Naive thymus-derived CD4-positive, alpha-beta T cell (primary cell): ENCODE measurements around the gene ADGRL3. TPM values are rescaled to one million over a fixed set of nuclear protein-coding genes. Genes with fewer than 3 reads are reported as not detected.

Experiments
- ATAC-seq: fragments of 150-1000 bp; cut with Tn5 transposase; 2 replicates; pipeline ENCODE4 v1.10.0; 2021; ENCODE audit warnings: mild to moderate bottlenecking, moderate library complexity
- CTCF ChIA-PET: fragments of 350-600 bp; sonication (Branson Sonifier 250); formaldehyde crosslinking; loops from one replicate; lab custom pipeline; 2021; ENCODE audit warnings: antibody characterized with exemption; lab: Charles Lee
- POLR2A ChIA-PET: fragments of 350-600 bp; sonication (Branson Sonifier 250); formaldehyde crosslinking; loops from one replicate; lab custom pipeline; 2021; ENCODE audit warnings: antibody characterized with exemption, inconsistent platforms; lab: Charles Lee
- DNase-seq, 9 donors: peaks; one replicate each; pipeline versions ENCODE4 v3.0.0 to v3.0.0-alpha.2; 2020 to 2022; ENCODE audit warnings: mixed read lengths in 1 of 9
- H3K27ac ChIP-seq: one replicate; pipeline ENCODE4 v1.7.0; 2013; ENCODE audit warnings: mild to moderate bottlenecking, low read depth, low read length, moderate library complexity
- H3K27me3 ChIP-seq, 2 donors: one replicate each; pipeline ENCODE4 v1.7.0; 2013; ENCODE audit warnings: low read length in 2 of 2, mild to moderate bottlenecking in 2 of 2, moderate library complexity in 2 of 2; ENCODE audit not compliant: control insufficient read depth in 2 of 2, insufficient read depth in 2 of 2
- H3K36me3 ChIP-seq, 3 experiments: 1 replicate in 2 of 3; 2 replicates in 1 of 3; pipeline ENCODE4 v1.7.0; 2013; ENCODE audit warnings: low read length in 3 of 3, mild to moderate bottlenecking in 3 of 3, moderate library complexity in 1 of 3; ENCODE audit not compliant: insufficient read depth in 3 of 3, control insufficient read depth in 2 of 3
- H3K4me1 ChIP-seq, 2 donors: one replicate each; pipeline ENCODE4 v1.7.0; 2013; ENCODE audit warnings: low read length in 2 of 2, mild to moderate bottlenecking in 2 of 2, moderate library complexity in 1 of 2; ENCODE audit not compliant: control insufficient read depth in 2 of 2, insufficient read depth in 2 of 2
- H3K4me3 ChIP-seq: 2 replicates; pipeline ENCODE4 v1.7.0; 2013; ENCODE audit warnings: mild to moderate bottlenecking, low read length
- H3K9me3 ChIP-seq, 3 experiments: 1 replicate in 2 of 3; 2 replicates in 1 of 3; pipeline ENCODE4 v1.7.0; 2013; ENCODE audit warnings: low read length in 3 of 3; ENCODE audit not compliant: control insufficient read depth in 2 of 3
- H3K27ac Mint-ChIP-seq, 9 donors: one replicate each; pipeline ENCODE4 v1.8.0; 2020 to 2022; ENCODE audit warnings: mixed read lengths in 9 of 9, mild to moderate bottlenecking in 8 of 9, moderate library complexity in 5 of 9, inconsistent platforms in 2 of 9
- H3K27me3 Mint-ChIP-seq, 5 donors: one replicate each; pipeline ENCODE4 v1.8.0; 2021 to 2022; ENCODE audit warnings: mixed read lengths in 5 of 5, mild to moderate bottlenecking in 1 of 5
- H3K36me3 Mint-ChIP-seq, 5 donors: one replicate each; pipeline ENCODE4 v1.8.0; 2020 to 2022; ENCODE audit warnings: mixed read lengths in 5 of 5, mild to moderate bottlenecking in 3 of 5, inconsistent platforms in 1 of 5
- H3K4me1 Mint-ChIP-seq, 7 donors: one replicate each; pipeline ENCODE4 v1.8.0; 2020 to 2022; ENCODE audit warnings: mixed read lengths in 7 of 7, mild to moderate bottlenecking in 3 of 7, inconsistent platforms in 1 of 7
- H3K4me3 Mint-ChIP-seq, 10 donors: one replicate each; pipeline ENCODE4 v1.8.0; 2020 to 2022; ENCODE audit warnings: mild to moderate bottlenecking in 10 of 10, mixed read lengths in 10 of 10, moderate library complexity in 6 of 10, inconsistent platforms in 2 of 10
- H3K9me3 Mint-ChIP-seq, 11 donors: one replicate each; pipeline ENCODE4 v1.8.0; 2020 to 2022; ENCODE audit warnings: mixed read lengths in 11 of 11, mild to moderate bottlenecking in 4 of 11, inconsistent platforms in 1 of 11, moderate library complexity in 1 of 11
- intact Hi-C, 2 donors: fragments of 100-400 bp; cut with micrococcal nuclease; formaldehyde crosslinking; loops; one replicate each; pipeline ENCODE4 v1.15.1; 2023
- polyA plus RNA-seq, 2 donors: library from polyadenylated mRNA; unstranded; fragments of 300-500 nt; fragmentation: Illumina TruSeq; gene quantifications; one replicate each; pipeline ENCODE4 v1.2.3, GENCODE V29; 2021
- total RNA-seq, 6 experiments: library from RNA in 5 of 6; stranded (reverse) in 5 of 6; gene quantifications; 1 replicate in 5 of 6; 2 replicates in 1 of 6; pipeline ENCODE4 v1.2.3 and lab custom pipeline; 2021 to 2026

ADGRL3 gene
- total and polyA plus RNA-seq, 7 experiments from 2014 or later: not detected

- H3K4me3 ChIP-seq: no peak overlapping the region
- no peaks in the 10 kb centered on the region for H3K9me3 ChIP-seq
- DNase-seq (no peak), ATAC-seq (no peak)
- H3K36me3 ChIP-seq: no peaks in the 10 kb centered on the region
- intact Hi-C loops: no loop called here
- H3K4me1 Mint-ChIP-seq: no peaks in the 10 kb centered on the region
- ChIA-PET CTCF (no interaction called here), POLR2A (no interaction called here)
- no peaks in the 10 kb centered on the region for H3K27me3 Mint-ChIP-seq
- H3K27ac Mint-ChIP-seq: no peak overlapping the region
- no peak overlapping the region for H3K4me3 Mint-ChIP-seq
- H3K27me3 ChIP-seq: no peaks in the 10 kb centered on the region
- peaks cover 0 to 15% (median 3%) of the 10 kb centered on the region in 11 donors for H3K9me3 Mint-ChIP-seq
- no peaks in the 10 kb centered on the region for H3K4me1 ChIP-seq
- H3K36me3 Mint-ChIP-seq: no peaks in the 10 kb centered on the region
- no peak overlapping the region for H3K27ac ChIP-seq
Observed at GRCh38 chr4:61447918-61448317, 247.8 kb downstream of the ADGRL3 start.

GRCh38 chr4:61451935-61452334 is 251.8 kb downstream of the ADGRL3 start:
- no peak for DNase-seq
- H3K4me1 ChIP-seq: no peaks in the 10 kb centered on the region
- no peak for ATAC-seq
- Mint-ChIP-seq H3K36me3 (no peaks in the 10 kb centered on the region), H3K9me3 (peaks cover 0 to 9% (median 0%) of the 10 kb centered on the region in 11 donors), H3K4me3 (no peak overlapping the region), H3K27me3 (no peaks in the 10 kb centered on the region), H3K27ac (no peak overlapping the region), H3K4me1 (no peaks in the 10 kb centered on the region)
- POLR2A ChIA-PET: no interaction called here
- H3K9me3 ChIP-seq: no peaks in the 10 kb centered on the region
- no peak overlapping the region for H3K27ac ChIP-seq
- H3K27me3 ChIP-seq: no peaks in the 10 kb centered on the region
- intact Hi-C loops: no loop called here
- no peak overlapping the region for H3K4me3 ChIP-seq
- CTCF ChIA-PET: no interaction called here
- no peaks in the 10 kb centered on the region for H3K36me3 ChIP-seq

DNA sequence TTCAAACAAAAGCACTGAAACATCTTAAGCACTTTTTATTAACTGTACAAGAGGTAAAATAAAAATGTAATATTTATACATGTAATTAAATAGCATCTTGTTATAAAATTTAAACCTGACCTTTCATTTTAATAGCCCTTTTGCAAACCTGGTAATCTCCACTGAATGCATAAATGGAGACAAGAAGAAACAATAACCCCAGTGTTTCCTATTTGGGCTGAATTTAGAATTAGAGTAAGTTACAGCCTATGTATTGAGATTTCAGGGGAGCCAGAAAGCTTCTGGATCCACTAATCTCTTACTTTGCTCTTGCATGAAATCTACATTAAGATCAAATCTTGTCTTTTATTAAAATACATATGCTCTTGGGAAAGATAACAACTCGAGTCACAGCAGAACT is 261.8 kb downstream of the ADGRL3 start:
- Mint-ChIP-seq H3K27me3 (no peaks in the 10 kb centered on the region), H3K9me3 (peaks cover 0 to 23% (median 4%) of the 10 kb centered on the region in 11 donors), H3K4me3 (no peak overlapping the region), H3K36me3 (peaks cover 0 to 4% (median 0%) of the 10 kb centered on the region in 5 donors), H3K4me1 (no peaks in the 10 kb centered on the region), H3K27ac (no peak overlapping the region)
- ATAC-seq: no peak
- Histone ChIP-seq H3K27ac (no peak overlapping the region), H3K27me3 (no peaks in the 10 kb centered on the region), H3K4me1 (no peaks in the 10 kb centered on the region), H3K4me3 (no peak overlapping the region), H3K9me3 (no peaks in the 10 kb centered on the region), H3K36me3 (no peaks in the 10 kb centered on the region)
- DNase-seq: no peak
- ChIA-PET CTCF (no interaction called here), POLR2A (no interaction called here)
- intact Hi-C loops: no loop called here

GRCh38 chr4:61462451-61463326 is 262.6 kb downstream of the ADGRL3 start:
- no peaks in the 10 kb centered on the region for H3K27me3 Mint-ChIP-seq
- CTCF ChIA-PET: no interaction called here

GRCh38 chr4:61468024-61468720 is 268.0 kb downstream of the ADGRL3 start:
- POLR2A ChIA-PET: no interaction called here
- H3K9me3 Mint-ChIP-seq: peaks cover 0 to 19% (median 3%) of the 10 kb centered on the region in 11 donors

More at GRCh38 chr4:61462451-61463326, 262.6 kb downstream of the ADGRL3 start:
- intact Hi-C loops: no loop called here
- no peaks in the 10 kb centered on the region for H3K4me1 ChIP-seq
- no peak overlapping the region for H3K27ac ChIP-seq
- POLR2A ChIA-PET: no interaction called here
- ATAC-seq (no peak), DNase-seq (no peak)
- Mint-ChIP-seq H3K4me3 (no peak overlapping the region), H3K27ac (no peak overlapping the region), H3K36me3 (peaks cover 0 to 4% (median 0%) of the 10 kb centered on the region in 5 donors), H3K9me3 (peaks cover 0 to 23% (median 5%) of the 10 kb centered on the region in 11 donors), H3K4me1 (no peaks in the 10 kb centered on the region)
- no peak overlapping the region for H3K4me3 ChIP-seq
- H3K27me3 ChIP-seq: no peaks in the 10 kb centered on the region
- H3K36me3 ChIP-seq: no peaks in the 10 kb centered on the region
- H3K9me3 ChIP-seq: no peaks in the 10 kb centered on the region

DNA sequence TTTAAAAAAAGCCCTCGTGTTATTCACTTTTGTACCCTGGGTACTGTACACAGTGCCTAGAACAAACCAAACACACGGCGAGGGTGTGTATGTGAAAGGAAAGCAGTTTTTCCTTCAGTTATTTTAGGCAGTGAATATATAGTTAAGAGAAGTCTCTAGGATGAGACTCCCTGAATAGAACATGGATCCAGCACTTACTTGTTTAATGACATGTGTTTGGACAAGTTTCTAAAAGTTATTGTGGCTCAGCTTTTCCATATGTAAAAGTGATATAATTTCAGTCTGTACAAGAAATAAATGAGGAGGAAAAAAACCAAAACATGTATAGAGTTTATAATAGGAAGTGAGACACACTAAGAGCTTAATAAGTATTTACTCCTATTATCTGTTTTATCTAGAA is 273.2 kb downstream of the ADGRL3 start:
- Histone ChIP-seq H3K4me3 (no peak overlapping the region), H3K27me3 (no peaks in the 10 kb centered on the region), H3K36me3 (no peaks in the 10 kb centered on the region), H3K4me1 (no peaks in the 10 kb centered on the region), H3K9me3 (no peaks in the 10 kb centered on the region), H3K27ac (no peak overlapping the region)
- Mint-ChIP-seq H3K36me3 (no peaks in the 10 kb centered on the region), H3K27ac (no peak overlapping the region), H3K27me3 (no peaks in the 10 kb centered on the region), H3K4me1 (no peaks in the 10 kb centered on the region), H3K9me3 (peaks cover 0 to 18% (median 2%) of the 10 kb centered on the region in 11 donors), H3K4me3 (no peak overlapping the region)
- CTCF ChIA-PET: no interaction called here
- DNase-seq (no peak), ATAC-seq (no peak)
- POLR2A ChIA-PET: no interaction called here
- intact Hi-C loops: no loop called here

More at GRCh38 chr4:61468024-61468720, 268.0 kb downstream of the ADGRL3 start:
- peaks cover 0 to 2% (median 0%) of the 10 kb centered on the region in 5 donors for H3K36me3 Mint-ChIP-seq
- no peaks in the 10 kb centered on the region for H3K4me1 Mint-ChIP-seq
- no peak for DNase-seq
- Histone ChIP-seq H3K9me3 (no peaks in the 10 kb centered on the region), H3K27me3 (no peaks in the 10 kb centered on the region), H3K27ac (no peak overlapping the region), H3K4me3 (no peak overlapping the region), H3K4me1 (no peaks in the 10 kb centered on the region), H3K36me3 (no peaks in the 10 kb centered on the region)
- no peak overlapping the region for H3K27ac Mint-ChIP-seq
- H3K4me3 Mint-ChIP-seq: no peak overlapping the region
- no peak for ATAC-seq
- intact Hi-C loops: no loop called here
- CTCF ChIA-PET: no interaction called here
- no peaks in the 10 kb centered on the region for H3K27me3 Mint-ChIP-seq
